GM23338 (cell line): ENCODE data around the gene MAST3. TPM values are rescaled to one million over a fixed set of nuclear protein-coding genes. Genes with fewer than 3 reads are reported as not detected.

Experiments
- ATAC-seq: fragments of 200-7000 bp; cut with Tn5 transposase; 3 replicates; pipeline ENCODE4 v1.9.1; 2020
- DNase-seq: peaks from one replicate; pipeline ENCODE4 v3.0.0-alpha.2; 2015; ENCODE audit warnings: low spot score
- H2AFZ ChIP-seq: fragments of 200-600 bp; sonication (generic); 2 replicates; pipeline ENCODE4 v1.8.0; 2016; ENCODE audit warnings: antibody characterized with exemption, mild to moderate bottlenecking, moderate library complexity
- H3F3A ChIP-seq: fragments of 200-600 bp; sonication (generic); replicated peaks from 2 replicates; pipeline ENCODE4 v1.8.0; 2017; ENCODE audit warnings: antibody characterized with exemption, mixed run types, low read depth
- H3K27ac ChIP-seq: fragments of 200-600 bp; sonication (generic); 2 replicates; pipeline ENCODE4 v1.6.1; 2016; ENCODE audit warnings: low read depth
- H3K27me3 ChIP-seq: fragments of 200-600 bp; sonication (generic); 2 replicates; pipeline ENCODE4 v1.8.0; 2016; ENCODE audit warnings: mild to moderate bottlenecking, mixed run types, moderate library complexity; ENCODE audit not compliant: insufficient read depth
- H3K36me3 ChIP-seq: fragments of 200-600 bp; sonication (generic); 2 replicates; pipeline ENCODE4 v1.8.0; 2016; ENCODE audit warnings: mild to moderate bottlenecking; ENCODE audit not compliant: insufficient read depth
- H3K4me1 ChIP-seq: fragments of 200-600 bp; sonication (generic); 2 replicates; pipeline ENCODE4 v1.8.0; 2016; ENCODE audit warnings: mild to moderate bottlenecking, moderate library complexity; ENCODE audit not compliant: insufficient read depth
- H3K4me2 ChIP-seq: fragments of 200-600 bp; sonication (generic); 2 replicates; pipeline ENCODE4 v1.7.1; 2017; ENCODE audit warnings: mixed run types
- H3K4me3 ChIP-seq: fragments of 200-600 bp; sonication (generic); 2 replicates; pipeline ENCODE4 v1.6.1; 2016; ENCODE audit warnings: mixed run types
- H3K79me2 ChIP-seq: fragments of 200-600 bp; sonication (generic); replicated peaks from 2 replicates; pipeline ENCODE4 v1.8.0; 2017; ENCODE audit warnings: mild to moderate bottlenecking; ENCODE audit not compliant: insufficient read depth
- H3K9me2 ChIP-seq: fragments of 200-600 bp; sonication (generic); 2 replicates; pipeline ENCODE4 v1.8.0; 2017; ENCODE audit not compliant: insufficient read depth
- H4K20me1 ChIP-seq: fragments of 200-600 bp; sonication (generic); replicated peaks from 2 replicates; pipeline ENCODE4 v1.8.0; 2017; ENCODE audit warnings: mild to moderate bottlenecking; ENCODE audit not compliant: insufficient read depth
- H3K27ac Mint-ChIP-seq: 2 replicates; pipeline ENCODE4 v1.8.0; 2020; ENCODE audit warnings: inconsistent platforms, mild to moderate bottlenecking, moderate library complexity, mixed read lengths
- H3K27me3 Mint-ChIP-seq: 3 replicates; pipeline ENCODE4 v1.8.0; 2022; ENCODE audit warnings: low read depth, mild to moderate bottlenecking, moderate library complexity, mixed read lengths, inconsistent platforms; ENCODE audit not compliant: insufficient read depth, poor library complexity
- H3K36me3 Mint-ChIP-seq: 3 replicates; pipeline ENCODE4 v1.8.0; 2021; ENCODE audit warnings: low read depth, mild to moderate bottlenecking, inconsistent platforms, moderate library complexity, mixed read lengths
- H3K4me1 Mint-ChIP-seq: 3 replicates; pipeline ENCODE4 v1.8.0; 2020; ENCODE audit warnings: mild to moderate bottlenecking, inconsistent platforms, mixed read lengths
- H3K4me3 Mint-ChIP-seq: 3 replicates; pipeline ENCODE4 v1.8.0; 2021; ENCODE audit warnings: moderate library complexity, mild to moderate bottlenecking, inconsistent platforms, mixed read lengths
- H3K9me3 Mint-ChIP-seq: 3 replicates; pipeline ENCODE4 v1.8.0; 2020; ENCODE audit warnings: moderate library complexity, mild to moderate bottlenecking, inconsistent platforms, mixed read lengths
- CREB1 ChIP-seq: fragments of 250-450 bp; sonication (Bioruptor Pico); IDR thresholded peaks from 2 replicates; pipeline ENCODE4 v1.5.0; 2020; ENCODE audit warnings: low read depth, mild to moderate bottlenecking, moderate library complexity
- CTCF ChIP-seq, 2 experiments: fragments of 200-600 bp in 1 of 2; sonication (generic) in 1 of 2; conservative IDR thresholded peaks; 2 replicates each; pipeline versions ENCODE4 v1.5.1 to v1.6.1; 2016 to 2017; ENCODE audit warnings: antibody characterized with exemption in 2 of 2, low read depth in 2 of 2, mild to moderate bottlenecking in 2 of 2, moderate library complexity in 1 of 2
- ETS1 ChIP-seq: IDR thresholded peaks from 2 replicates; pipeline ENCODE4 v1.6.1; 2016; ENCODE audit warnings: antibody characterized with exemption
- EZH2 ChIP-seq: fragments of 200-600 bp; sonication (generic); IDR thresholded peaks from one replicate; pipeline ENCODE4 v1.8.0; 2017; ENCODE audit warnings: antibody characterized with exemption, mild to moderate bottlenecking, low read depth; ENCODE audit not compliant: unreplicated experiment
- EZH2phosphoT487 ChIP-seq: fragments of 200-600 bp; sonication (generic); IDR thresholded peaks from one replicate; pipeline ENCODE4 v1.8.1; 2018; ENCODE audit warnings: antibody characterized with exemption; ENCODE audit not compliant: unreplicated experiment
- JUNB ChIP-seq: IDR thresholded peaks from one replicate; pipeline ENCODE4 v1.6.1; 2016; ENCODE audit warnings: antibody characterized with exemption; ENCODE audit not compliant: unreplicated experiment
- NANOG ChIP-seq: IDR thresholded peaks from 2 replicates; pipeline ENCODE4 v1.6.1; 2016; ENCODE audit warnings: antibody characterized with exemption, borderline replicate concordance
- POLR2AphosphoS5 ChIP-seq: IDR thresholded peaks from 2 replicates; pipeline ENCODE4 v1.6.1; 2016; ENCODE audit warnings: antibody characterized with exemption, low read depth
- REST ChIP-seq: IDR thresholded peaks from one replicate; pipeline ENCODE4 v1.6.1; 2018; ENCODE audit warnings: antibody characterized with exemption; ENCODE audit not compliant: unreplicated experiment
- STAT1 ChIP-seq: IDR thresholded peaks from one replicate; pipeline ENCODE4 v1.6.1; 2016; ENCODE audit warnings: antibody characterized with exemption; ENCODE audit not compliant: unreplicated experiment
- ZNF114 ChIP-seq: fragments of 250-450 bp; sonication (Bioruptor Pico); IDR thresholded peaks from 2 replicates; pipeline ENCODE4 v1.5.0; 2020; ENCODE audit warnings: mild to moderate bottlenecking, moderate library complexity
- ZNF331 ChIP-seq: fragments of 250-450 bp; sonication (Bioruptor Pico); IDR thresholded peaks from 2 replicates; pipeline ENCODE4 v1.5.0; 2020; ENCODE audit warnings: low read depth, mild to moderate bottlenecking, moderate library complexity
- ZNF462 ChIP-seq: fragments of 250-450 bp; sonication (Bioruptor Pico); IDR thresholded peaks from 2 replicates; pipeline ENCODE4 v1.5.0; 2020; ENCODE audit warnings: mild to moderate bottlenecking, moderate library complexity
- polyA plus RNA-seq: library from polyadenylated mRNA; unstranded; fragments of >200 nt; fragmentation: Nextera tagmentation; extraction: Ambion mirVana; gene quantifications from 2 replicates; pipeline ENCODE4 v1.2.1, GENCODE V29; 2016
- total RNA-seq: library from RNA; depleted of rRNA; stranded (reverse); fragments of >200 nt; shearing (Covaris generic); gene quantifications from 2 replicates; pipeline ENCODE4 v1.2.3, GENCODE V29; 2014

Gene MAST3
- total and polyA plus RNA-seq, 2 experiments from 2014 or later: 5.6 to 8.8 TPM

- Mint-ChIP-seq H3K4me3 (no peak overlapping the region), H3K36me3 (peaks cover 13% of the 10 kb centered on the region), H3K27ac (no peak overlapping the region), H3K9me3 (no peaks in the 10 kb centered on the region), H3K4me1 (peaks cover 17% of the 10 kb centered on the region), H3K27me3 (peaks cover 11% of the 10 kb centered on the region)
- H3K27me3 ChIP-seq: no peaks in the 10 kb centered on the region
- no peaks in the 10 kb centered on the region for H3K36me3 ChIP-seq
- H3K4me2 ChIP-seq: no peak overlapping the region
- no peak for DNase-seq
- no peak overlapping the region for H3K27ac ChIP-seq
- H4K20me1 ChIP-seq: peaks cover 7% of the 10 kb centered on the region
- H3K9me2 ChIP-seq: no peaks in the 10 kb centered on the region
- TF ChIP-seq ETS1 (no peak), EZH2 (no peak), POLR2AphosphoS5 (no peak), NANOG (no peak), STAT1 (no peak), JUNB (no peak), EZH2phosphoT487 (no peak), ZNF114 (CRISPR knock-in tag) (no peak), ZNF331 (CRISPR knock-in tag) (no peak), CREB1 (CRISPR knock-in tag) (no peak), ZNF462 (no peak), REST (no peak), CTCF (conservative IDR thresholded peaks at IDR 0.05; ENCODE audit: low read depth in 2 of 2) (no peak)
- no peaks in the 10 kb centered on the region for H3F3A ChIP-seq
- H2AFZ ChIP-seq: no peak overlapping the region
- H3K79me2 ChIP-seq: peaks cover 13% of the 10 kb centered on the region
- H3K4me3 ChIP-seq: no peak overlapping the region
- peaks cover 9% of the 10 kb centered on the region; the same call in 1 of the 2 replicates for H3K4me1 ChIP-seq
- ATAC-seq: no peak
Observed at GRCh38 chr19:18122424-18122823, 24.8 kb downstream of the MAST3 start.
